Activated CD4-positive, alpha-beta memory T cell treated with anti-CD3 and anti-CD28 coated beads for 36 hours (primary cell): Measurements from ENCODE around the gene CPZ. TPM values are rescaled to one million over a fixed set of nuclear protein-coding genes. Genes with fewer than 3 reads are reported as not detected.

Source experiments
- CTCF ChIA-PET: fragments of 350-600 bp; sonication (Branson Sonifier 250); formaldehyde crosslinking; loops from one replicate; lab custom pipeline; 2021; ENCODE audit warnings: antibody characterized with exemption, inconsistent platforms; lab: Charles Lee
- POLR2A ChIA-PET: fragments of 350-600 bp; sonication (Branson Sonifier 250); formaldehyde crosslinking; loops from one replicate; lab custom pipeline; 2021; ENCODE audit warnings: antibody characterized with exemption; lab: Charles Lee
- DNase-seq: peaks from one replicate; pipeline ENCODE4 v3.0.0-alpha.2; 2020
- H3K27ac Mint-ChIP-seq: one replicate; pipeline ENCODE4 v1.8.0; 2021; ENCODE audit warnings: mixed read lengths
- H3K27me3 Mint-ChIP-seq: one replicate; pipeline ENCODE4 v1.8.0; 2021; ENCODE audit warnings: mixed read lengths
- H3K36me3 Mint-ChIP-seq: one replicate; pipeline ENCODE4 v1.8.0; 2021; ENCODE audit warnings: mixed read lengths
- H3K4me1 Mint-ChIP-seq: one replicate; pipeline ENCODE4 v1.8.0; 2021; ENCODE audit warnings: low read depth, mixed read lengths
- H3K4me3 Mint-ChIP-seq: one replicate; pipeline ENCODE4 v1.8.0; 2021; ENCODE audit warnings: mild to moderate bottlenecking, mixed read lengths
- H3K9me3 Mint-ChIP-seq: one replicate; pipeline ENCODE4 v1.8.0; 2021; ENCODE audit warnings: mixed read lengths
- intact Hi-C: fragments of 100-400 bp; cut with micrococcal nuclease; formaldehyde crosslinking; loops from one replicate; pipeline ENCODE4 v1.15.1; 2023
- total RNA-seq, 2 experiments: library from RNA; stranded (reverse); gene quantifications; one replicate each; pipeline ENCODE4 v1.2.3, GENCODE V29; 2021

The CPZ gene
- total RNA-seq, 2 experiments from 2014 or later, result not detected

DNA sequence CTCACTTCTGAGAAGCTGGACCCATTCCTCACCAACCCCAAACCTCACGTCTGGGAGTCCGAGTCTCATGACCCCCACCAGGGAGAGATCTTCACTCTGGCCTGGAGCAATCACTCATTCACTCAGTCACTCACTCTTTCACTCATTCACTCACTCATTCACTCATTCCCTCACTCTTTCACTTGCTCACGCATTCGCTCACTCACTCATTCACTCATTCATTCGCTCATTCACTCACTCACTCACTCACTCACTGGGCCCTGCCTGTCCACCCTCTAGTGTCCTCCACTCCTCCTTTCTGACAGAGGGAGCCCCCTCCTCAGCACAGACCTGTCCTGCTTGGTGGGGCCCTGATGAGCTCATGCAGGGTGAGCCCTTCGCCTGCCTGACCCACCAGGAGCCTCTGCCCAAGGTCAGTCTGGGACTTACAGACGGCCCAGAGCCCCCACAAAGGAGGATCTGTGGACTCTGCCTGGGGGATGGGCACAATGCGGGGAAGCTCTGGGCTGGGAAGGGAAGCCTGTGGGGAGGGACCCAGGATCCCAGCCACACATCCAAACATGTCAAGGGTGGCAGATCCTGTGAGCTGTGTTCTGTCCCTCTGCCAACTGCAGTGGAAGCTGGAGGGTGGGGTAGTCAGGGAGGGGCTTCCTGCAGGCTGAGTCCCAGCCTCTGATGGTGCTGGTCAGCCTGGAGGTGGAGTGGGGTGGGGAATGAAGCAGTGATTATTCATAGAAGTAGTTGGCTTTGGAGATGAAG, 18.5 kb downstream of the CPZ start:
- no peaks in the 10 kb centered on the region for H3K4me1 Mint-ChIP-seq
- peaks cover 2% of the 10 kb centered on the region for H3K27me3 Mint-ChIP-seq
- DNase-seq, result no peak
- intact Hi-C loops, result no loop called here
- no peak overlapping the region for H3K27ac Mint-ChIP-seq
- H3K4me3 Mint-ChIP-seq, result no peak overlapping the region
- H3K9me3 Mint-ChIP-seq, result no peaks in the 10 kb centered on the region
- no peaks in the 10 kb centered on the region for H3K36me3 Mint-ChIP-seq
- POLR2A ChIA-PET, result no interaction called here
- CTCF ChIA-PET, result no interaction called here

DNA sequence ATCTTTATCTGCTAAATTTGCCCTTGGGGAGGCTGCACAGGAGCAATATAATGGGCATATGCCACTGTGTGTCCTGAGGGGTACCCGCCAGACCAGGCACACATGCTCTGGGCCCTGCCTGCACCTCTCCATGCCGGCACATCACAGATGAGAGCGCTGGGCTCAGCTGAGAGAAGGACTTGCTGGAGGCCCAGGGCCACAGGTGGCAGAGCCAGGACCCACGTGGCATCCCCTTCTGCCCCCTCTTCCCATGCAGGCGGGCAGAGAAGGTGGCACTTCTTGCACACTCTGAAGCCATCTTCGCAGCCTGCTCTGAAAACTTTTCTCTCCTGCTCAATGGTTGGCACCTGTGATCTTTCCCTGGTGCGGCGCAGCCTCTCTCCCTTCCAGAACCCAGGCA, 20.1 kb downstream of the CPZ start:
- CTCF ChIA-PET, result no interaction called here
- DNase-seq, result no peak
- Mint-ChIP-seq H3K4me1 (no peaks in the 10 kb centered on the region), H3K36me3 (no peaks in the 10 kb centered on the region), H3K27me3 (peaks cover 2% of the 10 kb centered on the region), H3K9me3 (no peaks in the 10 kb centered on the region), H3K4me3 (no peak overlapping the region), H3K27ac (no peak overlapping the region)
- POLR2A ChIA-PET, result no interaction called here
- intact Hi-C loops, result no loop called here

DNA sequence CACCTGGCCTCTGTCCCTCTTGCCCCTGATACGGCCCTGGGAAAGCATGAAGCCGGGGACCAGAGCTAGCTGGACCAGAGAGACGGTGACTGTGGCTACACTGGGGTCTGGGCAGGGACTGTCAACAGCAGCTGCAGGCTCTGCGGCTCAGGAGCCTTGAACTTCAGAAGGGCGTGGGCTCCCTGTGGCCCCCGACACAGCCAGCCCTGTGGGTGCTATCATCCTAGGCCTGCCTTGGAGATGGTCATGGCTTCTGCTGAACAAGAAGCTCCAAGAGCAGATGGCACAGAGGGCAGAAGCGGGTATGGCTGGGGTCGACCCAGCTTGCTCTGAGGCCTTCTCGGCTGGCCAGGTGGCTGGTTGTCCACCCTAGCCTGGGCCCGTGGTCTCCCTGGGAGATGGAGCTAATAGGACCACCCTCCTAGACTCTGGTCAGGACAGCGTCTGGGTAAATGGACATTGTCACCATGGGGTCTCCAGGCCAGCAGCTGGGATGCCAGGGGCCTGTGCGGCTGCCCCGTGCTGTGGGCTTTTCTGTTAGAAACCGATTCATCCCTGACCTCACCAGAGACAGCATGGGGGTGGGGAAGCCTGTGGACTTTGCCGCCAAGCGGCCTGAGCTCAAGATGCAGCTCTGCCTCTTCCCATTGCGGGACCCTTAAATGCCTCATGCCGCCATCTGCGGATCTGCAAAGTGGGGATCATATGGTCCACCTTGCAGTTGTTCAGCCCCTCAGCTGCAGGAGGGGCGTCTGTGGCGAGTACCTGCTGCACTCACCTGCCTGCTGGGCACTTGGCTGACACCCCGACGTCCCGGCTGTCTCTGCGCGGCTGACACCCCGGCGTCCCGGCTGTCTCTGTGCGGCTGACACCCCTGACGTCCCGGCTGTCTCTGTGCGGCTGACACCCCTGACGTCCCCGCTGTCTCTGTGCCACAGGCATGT, 21.1 kb downstream of the CPZ start:
- DNase-seq, result no peak
- intact Hi-C loops, result no loop called here
- Mint-ChIP-seq H3K36me3 (no peaks in the 10 kb centered on the region), H3K27ac (no peak overlapping the region), H3K27me3 (peaks cover 2% of the 10 kb centered on the region), H3K4me1 (no peaks in the 10 kb centered on the region), H3K4me3 (no peak overlapping the region), H3K9me3 (no peaks in the 10 kb centered on the region)
- ChIA-PET POLR2A (no interaction called here), CTCF (no interaction called here)

GRCh38 chr4:8614365-8615193, 22.0 kb downstream of the CPZ start:
- ChIA-PET CTCF (no interaction called here), POLR2A (no interaction called here)
- Mint-ChIP-seq H3K36me3 (no peaks in the 10 kb centered on the region), H3K27ac (no peak overlapping the region), H3K27me3 (no peaks in the 10 kb centered on the region), H3K9me3 (no peaks in the 10 kb centered on the region), H3K4me3 (no peak overlapping the region), H3K4me1 (no peaks in the 10 kb centered on the region)
- no peak for DNase-seq
- intact Hi-C loops, result no loop called here

GRCh38 chr4:8615366-8615765, 22.8 kb downstream of the CPZ start:
- Mint-ChIP-seq H3K9me3 (no peaks in the 10 kb centered on the region), H3K4me1 (no peaks in the 10 kb centered on the region), H3K27me3 (no peaks in the 10 kb centered on the region), H3K4me3 (no peak overlapping the region), H3K36me3 (no peaks in the 10 kb centered on the region), H3K27ac (no peak overlapping the region)
- POLR2A ChIA-PET, result no interaction called here
- CTCF ChIA-PET, result no interaction called here
- intact Hi-C loops, result no loop called here
- DNase-seq, result no peak

GRCh38 chr4:8615921-8616787, 23.6 kb downstream of the CPZ start:
- Mint-ChIP-seq H3K4me3 (no peak overlapping the region), H3K9me3 (no peaks in the 10 kb centered on the region), H3K4me1 (no peaks in the 10 kb centered on the region), H3K36me3 (no peaks in the 10 kb centered on the region), H3K27ac (no peak overlapping the region), H3K27me3 (no peaks in the 10 kb centered on the region)
- no peak for DNase-seq
- ChIA-PET CTCF (interaction anchor here (1.1 kb wide), 1 partner anchor 9 kb away, joined by 3 read pairs; no protein-coding TSS in a partner anchor), POLR2A (no interaction called here)
- intact Hi-C loops, result no loop called here

- intact Hi-C loops, result no loop called here
- Mint-ChIP-seq H3K27me3 (no peaks in the 10 kb centered on the region), H3K36me3 (no peaks in the 10 kb centered on the region), H3K4me3 (no peak overlapping the region), H3K4me1 (no peaks in the 10 kb centered on the region), H3K27ac (no peak overlapping the region), H3K9me3 (no peaks in the 10 kb centered on the region)
- ChIA-PET CTCF (interaction anchor here (1.1 kb wide), 1 partner anchor 9 kb away, joined by 3 read pairs; no protein-coding TSS in a partner anchor), POLR2A (no interaction called here)
- no peak for DNase-seq
Observed at GRCh38 chr4:8616831-8617230, 24.3 kb downstream of the CPZ start.

GRCh38 chr4:8617486-8618040, 25.0 kb downstream of the CPZ start:
- POLR2A ChIA-PET, result no interaction called here
- DNase-seq, result no peak
- intact Hi-C loops, result no loop called here
- Mint-ChIP-seq H3K27ac (no peak overlapping the region), H3K4me1 (no peaks in the 10 kb centered on the region), H3K4me3 (no peak overlapping the region), H3K36me3 (no peaks in the 10 kb centered on the region), H3K9me3 (no peaks in the 10 kb centered on the region), H3K27me3 (no peaks in the 10 kb centered on the region)
- CTCF ChIA-PET, result no interaction called here

DNA sequence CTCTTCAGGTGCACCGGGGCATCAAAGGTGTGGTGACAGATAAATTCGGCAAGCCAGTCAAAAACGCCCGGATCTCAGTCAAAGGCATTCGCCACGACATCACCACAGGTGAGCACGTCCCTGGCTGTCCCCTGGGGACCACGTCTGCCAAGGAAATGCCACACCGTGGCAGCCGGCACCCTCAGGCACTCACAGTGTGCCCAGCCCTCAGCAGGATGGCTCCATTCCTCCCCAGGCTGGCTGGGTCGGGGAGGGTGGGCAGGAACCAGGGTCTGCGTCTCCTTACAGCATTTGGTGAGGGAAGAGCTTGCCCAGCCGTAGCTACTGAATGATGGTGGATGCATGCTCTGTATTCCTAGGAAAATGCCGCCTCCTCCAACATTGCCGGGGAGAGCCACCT, 25.9 kb downstream of the CPZ start:
- Mint-ChIP-seq H3K4me1 (no peaks in the 10 kb centered on the region), H3K27me3 (no peaks in the 10 kb centered on the region), H3K27ac (no peak overlapping the region), H3K4me3 (no peak overlapping the region), H3K9me3 (no peaks in the 10 kb centered on the region), H3K36me3 (no peaks in the 10 kb centered on the region)
- ChIA-PET POLR2A (no interaction called here), CTCF (no interaction called here)
- DNase-seq, result no peak
- intact Hi-C loops, result no loop called here

DNA sequence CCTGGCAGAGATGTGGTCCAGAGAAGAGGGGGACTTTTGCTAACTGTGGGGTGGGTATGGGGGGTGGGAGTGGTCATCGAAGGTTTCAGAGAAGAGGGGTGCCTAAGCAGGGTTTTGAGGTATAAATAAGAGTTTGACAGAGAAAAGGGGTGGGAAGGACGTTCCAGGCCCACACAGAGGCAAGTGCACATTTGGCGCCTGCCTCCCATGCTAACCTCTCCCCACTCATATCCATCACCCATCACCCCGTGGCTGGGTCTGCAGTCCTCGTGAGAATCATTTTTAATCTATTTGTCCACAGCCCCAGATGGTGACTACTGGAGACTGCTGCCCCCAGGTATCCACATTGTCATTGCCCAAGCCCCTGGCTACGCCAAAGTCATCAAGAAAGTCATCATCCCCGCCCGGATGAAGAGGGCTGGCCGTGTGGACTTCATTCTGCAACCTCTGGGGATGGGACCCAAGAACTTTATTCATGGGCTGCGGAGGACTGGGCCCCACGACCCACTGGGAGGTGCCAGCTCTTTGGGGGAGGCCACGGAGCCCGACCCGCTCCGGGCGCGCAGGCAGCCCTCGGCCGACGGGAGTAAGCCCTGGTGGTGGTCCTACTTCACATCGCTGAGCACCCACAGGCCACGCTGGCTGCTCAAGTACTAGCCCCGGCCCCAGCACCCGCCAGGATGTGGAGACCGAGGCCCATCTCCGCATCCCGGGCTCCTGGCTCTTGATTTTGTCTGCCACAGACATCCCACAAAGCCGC, 26.6 kb downstream of the CPZ start:
- Mint-ChIP-seq H3K27ac (no peak overlapping the region), H3K36me3 (no peaks in the 10 kb centered on the region), H3K9me3 (no peaks in the 10 kb centered on the region), H3K27me3 (no peaks in the 10 kb centered on the region), H3K4me1 (no peaks in the 10 kb centered on the region), H3K4me3 (no peak overlapping the region)
- no peak for DNase-seq
- POLR2A ChIA-PET, result no interaction called here
- intact Hi-C loops, result no loop called here
- CTCF ChIA-PET, result interaction anchor here (0.6 kb wide), 1 partner anchor 1015 kb away, joined by 3 read pairs; no protein-coding TSS in a partner anchor
